NOMO-1 (cell line): ENCODE measurements around the gene TCL1A.
"Not testable (repeated sequence)": the region's sequence is repeated elsewhere in the genome, so short reads cannot be mapped to it uniquely, and the experiment has no call there.

Source experiments
- DNase-seq, 2 experiments: peaks; one replicate each; lab custom pipeline; 2025; ENCODE audit not compliant: unreplicated experiment in 2 of 2; lab: John Stamatoyannopoulos, UW

TCL1A gene

GRCh38 chr14:95713596-95714371 lies at the start of gene TCL1A:
TSS of gene TCL1A (minus strand) at chr14:95714125. CDS start at chr14:95714066, 59 bp downstream.
- no peak for DNase-seq

- DNase-seq, result not testable (repeated sequence)
These were observed 49.1 kb upstream of the TCL1A start for GRCh38 chr14:95763032-95763431.

- no peak for DNase-seq
These were observed 47.5 kb upstream of the TCL1A start for GRCh38 chr14:95761436-95761835.

- no peak for DNase-seq
These were observed 46.7 kb upstream of the TCL1A start for GRCh38 chr14:95760596-95760995.

GRCh38 chr14:95759941-95760340 lies 46.0 kb upstream of the TCL1A start:
- no peak for DNase-seq

GRCh38 chr14:95758331-95758730 lies 44.4 kb upstream of the TCL1A start:
- no peak for DNase-seq

GRCh38 chr14:95756751-95757150 lies 42.8 kb upstream of the TCL1A start:
- no peak for DNase-seq

- DNase-seq, result no peak
These were observed 42.2 kb upstream of the TCL1A start for GRCh38 chr14:95756127-95756526.

GRCh38 chr14:95741781-95742180 lies 27.9 kb upstream of the TCL1A start:
- no peak for DNase-seq

GRCh38 chr14:95741038-95741490 lies 27.1 kb upstream of the TCL1A start:
- DNase-seq, result no peak

- no peak for DNase-seq
These were observed 25.4 kb upstream of the TCL1A start for GRCh38 chr14:95739356-95739755.

GRCh38 chr14:95733212-95733611 lies 19.3 kb upstream of the TCL1A start:
- no peak for DNase-seq

- no peak for DNase-seq
These were observed 16.2 kb upstream of the TCL1A start for GRCh38 chr14:95730126-95730525.

- not testable (repeated sequence) for DNase-seq
These were observed 15.6 kb upstream of the TCL1A start for GRCh38 chr14:95729402-95730028.

GRCh38 chr14:95727056-95727700 lies 13.3 kb upstream of the TCL1A start:
- DNase-seq, result no peak

GRCh38 chr14:95725685-95726336 lies 11.9 kb upstream of the TCL1A start:
- no peak for DNase-seq

GRCh38 chr14:95722525-95723190 lies 8.7 kb upstream of the TCL1A start:
- DNase-seq, result no peak

- no peak for DNase-seq
These were observed 1.5 kb downstream of the TCL1A start for GRCh38 chr14:95712398-95712797.

GRCh38 chr14:95711476-95712176 lies 2.3 kb downstream of the TCL1A start:
- no peak for DNase-seq

GRCh38 chr14:95710106-95710505 lies 3.8 kb downstream of the TCL1A start:
- no peak for DNase-seq
